Activated CD4-positive, alpha-beta T cell treated with anti-CD3 and anti-CD28 coated beads, Interleukin-2, amount 50 U/mL, for 4 hours (primary cell): ENCODE measurements around the gene KRT82.

Experiments
- DNase-seq, 2 experiments: peaks; one replicate each; pipeline ENCODE4 v3.0.0-alpha.2; 2020

KRT82 gene

GRCh38 chr12:52407918-52408317, 1.8 kb upstream of the KRT82 start:
- no peak for DNase-seq

- no peak for DNase-seq
These were observed 1.2 kb downstream of the KRT82 start for GRCh38 chr12:52404951-52405350.

GRCh38 chr12:52403561-52403960, 2.6 kb downstream of the KRT82 start:
- DNase-seq: no peak

- no peak for DNase-seq
These were observed 3.1 kb downstream of the KRT82 start for GRCh38 chr12:52402873-52403540.

- DNase-seq: no peak
These were observed 3.8 kb downstream of the KRT82 start for GRCh38 chr12:52402377-52402776.

- DNase-seq: no peak
These were observed 4.2 kb downstream of the KRT82 start for GRCh38 chr12:52401926-52402325.

- no peak for DNase-seq
These were observed 4.6 kb downstream of the KRT82 start for GRCh38 chr12:52401526-52401925.

- no peak for DNase-seq
These were observed 5.2 kb downstream of the KRT82 start for GRCh38 chr12:52400906-52401305.

- no peak for DNase-seq
These were observed 6.4 kb downstream of the KRT82 start for GRCh38 chr12:52399756-52400155.

- DNase-seq: no peak
These were observed 8.0 kb downstream of the KRT82 start for GRCh38 chr12:52398176-52398575.

GRCh38 chr12:52396656-52397055, 9.5 kb downstream of the KRT82 start:
- no peak for DNase-seq

GRCh38 chr12:52395761-52396434, 10.2 kb downstream of the KRT82 start:
- no peak for DNase-seq

GRCh38 chr12:52394836-52395405, 11.2 kb downstream of the KRT82 start:
- no peak for DNase-seq

- no peak for DNase-seq
These were observed 13.6 kb downstream of the KRT82 start for GRCh38 chr12:52392465-52393007.

GRCh38 chr12:52391618-52392002, 14.5 kb downstream of the KRT82 start:
- no peak for DNase-seq

GRCh38 chr12:52390739-52391617, 15.2 kb downstream of the KRT82 start:
- DNase-seq: no peak

GRCh38 chr12:52389313-52390207, 16.6 kb downstream of the KRT82 start:
- no peak for DNase-seq

- DNase-seq: no peak
These were observed 18.3 kb downstream of the KRT82 start for GRCh38 chr12:52387859-52388258.

- no peak for DNase-seq
These were observed 20.9 kb downstream of the KRT82 start, which contains the start of gene KRT84 for GRCh38 chr12:52385226-52385702. TSS of gene KRT84 (minus strand) at chr12:52385652. CDS start at chr12:52385585, 67 bp downstream.

- DNase-seq: no peak
These were observed 22.8 kb downstream of the KRT82 start for GRCh38 chr12:52383331-52383730.

GRCh38 chr12:52382854-52383253, 23.3 kb downstream of the KRT82 start:
- no peak for DNase-seq

- DNase-seq: no peak
These were observed 24.9 kb downstream of the KRT82 start for GRCh38 chr12:52381206-52381605.
